K562 (cell line): ENCODE data around the gene PKD1L1. TPM values are rescaled to one million over a fixed set of nuclear protein-coding genes. Genes with fewer than 3 reads are reported as not detected.

Experiments used
- ATAC-seq: fragments of 200-7000 bp; cut with Tn5 transposase; 3 replicates; pipeline ENCODE4 v1.9.1; 2020; ENCODE audit warnings: moderate library complexity
- BruUV-seq: library from RNA; stranded (reverse); fragments of 400-500 nt; replicated peaks from 2 replicates; lab custom pipeline; 2021; lab: Mats Ljungman, UMichigan
- CTCF ChIA-PET: fragments of 300-600 bp; formaldehyde crosslinking; extraction: SDS; loops from one replicate; lab custom pipeline; 2021; ENCODE audit warnings: low intra/inter-chr PET ratio; lab: Yijun Ruan, JAX
- POLR2A ChIA-PET: fragments of 300-600, 350-650 bp; sonication (Branson Sonifier 250); formaldehyde crosslinking; extraction: SDS; loops from one replicate; lab custom pipeline; 2021; ENCODE audit warnings: antibody characterized with exemption, inconsistent platforms; lab: Yijun Ruan, JAX
- DNase-seq, 4 experiments: peaks; one replicate each; pipeline versions ENCODE4 v3.0.0 to v3.0.0-alpha.2; 2011 to 2018; ENCODE audit warnings: low spot score in 3 of 4, mixed read lengths in 3 of 4; ENCODE audit errors: extremely low read depth in 1 of 4
- FAIRE-seq: peaks from 2 replicates; lab custom pipeline; 2011; peaks lifted over from hg19 to GRCh38; lab: Jason Lieb, UNC
- H2AFZ ChIP-seq: 2 replicates; pipeline ENCODE4 v1.6.0; 2011; ENCODE audit warnings: low read depth, low read length, control low read depth, inconsistent platforms
- H3K27ac ChIP-seq: fragments of 200-600 bp; 3 replicates; pipeline ENCODE4 v1.8.0; 2011; ENCODE audit warnings: low read depth, mild to moderate bottlenecking, control low read depth, inconsistent platforms, low read length, moderate library complexity, mixed read lengths; ENCODE audit errors: extremely low read depth
- H3K27me3 ChIP-seq, 2 experiments: fragments of 300-600 bp in 1 of 2; 2 replicates in 1 of 2; 3 replicates in 1 of 2; pipeline versions ENCODE4 v1.6.0 to v1.8.0; 2011; ENCODE audit warnings: inconsistent platforms in 2 of 2, low read length in 2 of 2, mild to moderate bottlenecking in 1 of 2, mixed read lengths in 1 of 2, moderate library complexity in 1 of 2; ENCODE audit not compliant: control insufficient read depth in 2 of 2, insufficient read depth in 2 of 2
- H3K36me3 ChIP-seq: fragments of 300-600 bp; 3 replicates; pipeline ENCODE4 v1.8.0; 2011; ENCODE audit warnings: mild to moderate bottlenecking, low read length, inconsistent platforms; ENCODE audit not compliant: control insufficient read depth, insufficient read depth
- H3K4me1 ChIP-seq, 2 experiments: fragments of 200-600 bp in 1 of 2; replicated peaks in 1 of 2; 2 replicates in 1 of 2; 3 replicates in 1 of 2; pipeline versions ENCODE4 v1.5.1 to v1.8.0; 2011; ENCODE audit warnings: inconsistent platforms in 2 of 2, low read length in 2 of 2, mild to moderate bottlenecking in 1 of 2, mixed read lengths in 1 of 2, moderate library complexity in 1 of 2; ENCODE audit not compliant: control insufficient read depth in 2 of 2, insufficient read depth in 2 of 2
- H3K4me2 ChIP-seq: 2 replicates; pipeline ENCODE4 v1.6.1; 2011; ENCODE audit warnings: low read length, control low read depth, inconsistent platforms, mixed read lengths; ENCODE audit not compliant: insufficient read depth
- H3K4me3 ChIP-seq: fragments of 200-600 bp; sonication (generic), shearing (Covaris generic); 2 replicates; pipeline ENCODE4 v1.5.1; 2016; ENCODE audit warnings: control low read depth, inconsistent platforms
- H3K79me2 ChIP-seq: fragments of 200-600 bp; 3 replicates; pipeline ENCODE4 v1.8.0; 2011; ENCODE audit warnings: low read length, inconsistent platforms; ENCODE audit not compliant: control insufficient read depth, insufficient read depth
- H3K9ac ChIP-seq, 2 experiments: 2 replicates each; pipeline versions ENCODE4 v1.6.0 to v1.6.1; 2011; ENCODE audit warnings: low read depth in 2 of 2, low read length in 2 of 2, control low read depth in 1 of 2, inconsistent platforms in 1 of 2, mild to moderate bottlenecking in 1 of 2, mixed read lengths in 1 of 2; ENCODE audit not compliant: insufficient read depth in 1 of 2
- H3K9me1 ChIP-seq: one replicate; pipeline ENCODE4 v1.6.0; 2011; ENCODE audit warnings: inconsistent platforms, mild to moderate bottlenecking, low read length, moderate library complexity; ENCODE audit not compliant: control insufficient read depth, insufficient read depth
- H3K9me3 ChIP-seq: replicated peaks from 2 replicates; pipeline ENCODE4 v1.5.1; 2011; ENCODE audit warnings: low read depth, low read length, inconsistent platforms; ENCODE audit not compliant: control insufficient read depth, insufficient read depth
- H4K20me1 ChIP-seq: replicated peaks from 2 replicates; pipeline ENCODE4 v1.6.1; 2011; ENCODE audit warnings: low read length, inconsistent platforms, mixed read lengths; ENCODE audit not compliant: control insufficient read depth, insufficient read depth
- E2F4 ChIP-seq: sonication (generic); formaldehyde crosslinking; IDR thresholded peaks from 2 replicates; pipeline ENCODE4 v1.8.0; 2022; ENCODE audit warnings: mild to moderate bottlenecking, low read depth, missing genetic modification reagents
- EZH2 ChIP-seq: IDR thresholded peaks from 2 replicates; pipeline ENCODE4 v1.6.1; 2012; ENCODE audit warnings: low read depth, mild to moderate bottlenecking, inconsistent platforms, low read length, borderline replicate concordance
- GATAD2B ChIP-seq: fragments of 450-650 bp; IDR thresholded peaks from 2 replicates; pipeline ENCODE4 v1.6.1; 2017; ENCODE audit warnings: mild to moderate bottlenecking, borderline replicate concordance
- PHF8 ChIP-seq: fragments of 200-600 bp; sonication (generic); IDR thresholded peaks from 2 replicates; pipeline ENCODE4 v1.6.1; 2012; ENCODE audit warnings: mixed run types, mild to moderate bottlenecking, inconsistent platforms, low read length, moderate library complexity, borderline replicate concordance
- PML ChIP-seq: IDR thresholded peaks from 2 replicates; pipeline ENCODE4 v1.6.1; 2012; ENCODE audit warnings: low read length, inconsistent platforms
- RAD21 ChIP-seq, 2 experiments: fragments of 250-450 bp in 1 of 2; fragments of 450-650 bp in 1 of 2; sonication (Bioruptor Pico) in 1 of 2; formaldehyde crosslinking in 1 of 2; IDR thresholded peaks in 1 of 2; conservative IDR thresholded peaks in 1 of 2; 2 replicates each; pipeline versions ENCODE4 v1.4.0 to v1.8.0; 2020 to 2022; ENCODE audit warnings: mild to moderate bottlenecking in 2 of 2, moderate library complexity in 1 of 2
- ZEB2 ChIP-seq: fragments of 450-650 bp; IDR thresholded peaks from 2 replicates; pipeline ENCODE4 v1.6.1; 2016
- ZNF655 ChIP-seq: fragments of 250-450 bp; sonication (Bioruptor Pico); IDR thresholded peaks from 2 replicates; pipeline ENCODE4 v1.5.0; 2021
- WGBS: fragments of 100-300 bp; shearing (Covaris generic); methylation state at CpG from one replicate; pipeline ENCODE4 v1.1.6; 2016; ENCODE audit warnings: low coverage, mixed read lengths; ENCODE audit not compliant: insufficient coverage; ENCODE audit errors: missing lambda C conversion rate; 5-methylcytosine and 5-hydroxymethylcytosine counted together
- in situ Hi-C: fragments of 300-500 bp; cut with MboI; formaldehyde crosslinking; loops from 4 replicates; pipeline ENCODE4 v1.15.0; 2018; ENCODE audit warnings: inconsistent platforms, mixed read lengths
- intact Hi-C: fragments of 100-400 bp; cut with micrococcal nuclease; formaldehyde crosslinking; loops from 2 replicates; pipeline ENCODE4 v1.14.2; 2022
- polyA plus RNA-seq, 8 experiments: library from polyadenylated mRNA; depleted of rRNA in 4 of 8; stranded (reverse) in 5 of 8; unstranded in 3 of 8; fragments of >200 nt; fragmentation: Nextera tagmentation in 2 of 8; fragmentation: Illumina TruSeq in 1 of 8; extraction: Ambion mirVana in 2 of 8; extraction: Trizol in 1 of 8; gene quantifications; 2 replicates each; pipeline versions ENCODE4 v1.2.1 to v1.2.3, GENCODE V29; 2011 to 2014; ENCODE audit warnings: inconsistent platforms in 1 of 8, missing spikeins in 1 of 8
- total RNA-seq, 7 experiments: library from RNA; depleted of rRNA in 6 of 7; stranded (reverse); fragments of >200 nt in 6 of 7; fragmentation: Illumina TruSeq in 2 of 7; extraction: Trizol in 2 of 7; gene quantifications; 2 replicates each; pipeline versions ENCODE4 v1.2.1 to v1.2.3, GENCODE V29; 2011 to 2021; ENCODE audit warnings: low replicate concordance in 1 of 7
- TF ChIP-seq, protein P1 (sequence below), 3 experiments: fragments of 200-800 bp in 1 of 3; fragments of 250-450 bp in 1 of 3; fragments of 450-650 bp in 1 of 3; sonication (Bioruptor Pico) in 1 of 3; sonication (Bioruptor generic) in 1 of 3; formaldehyde crosslinking in 1 of 3; IDR thresholded peaks; 2 replicates each; pipeline versions ENCODE4 v1.6.1 to v1.8.0; 2016 to 2022; ENCODE audit warnings: mild to moderate bottlenecking in 2 of 3, missing genetic modification characterization in 2 of 3, missing compliant biosample characterization in 1 of 3, moderate library complexity in 1 of 3
- TF ChIP-seq, protein P2 (sequence below), 2 experiments: IDR thresholded peaks; 2 replicates each; pipeline ENCODE4 v1.6.1; 2011; ENCODE audit warnings: borderline replicate concordance in 1 of 2, control low read depth in 1 of 2, low read depth in 1 of 2, low read length in 1 of 2, mild to moderate bottlenecking in 1 of 2, mixed read lengths in 1 of 2, moderate library complexity in 1 of 2; ENCODE audit not compliant: insufficient read depth in 1 of 2, insufficient read length in 1 of 2, poor library complexity in 1 of 2, severe bottlenecking in 1 of 2; ENCODE audit errors: extremely low read depth in 1 of 2

The PKD1L1 gene
- total and polyA plus RNA-seq, 9 of the 15 experiments (the other 6 are each of a cell fraction or from before 2014, with no cell fraction given) = 0.01 to 0.02 TPM; not detected in 7

- TF ChIP-seq E2F4 (CRISPR knock-in tag) (no peak), GATAD2B (no peak)
Observed at GRCh38 chr7:47806701-47807103, 141.6 kb downstream of the PKD1L1 start (continued).

GRCh38 chr7:47804767-47805545, 143.3 kb downstream of the PKD1L1 start:
- Histone ChIP-seq H3K4me1 (no peaks in the 10 kb centered on the region), H3K4me3 (no peak overlapping the region), H2AFZ (no peak overlapping the region), H4K20me1 (0 out of 2 replicates have a peak, but pooled peaks cover 4% of the 10 kb centered on the region), H3K27me3 (peaks cover 3 to 40% of the 10 kb centered on the region in 2 experiments; a peak in 3 of 5 replicates), H3K9me3 (no peaks in the 10 kb centered on the region), H3K79me2 (no peaks in the 10 kb centered on the region), H3K36me3 (no peaks in the 10 kb centered on the region), H3K9ac (no peak overlapping the region), H3K9me1 (no peaks in the 10 kb centered on the region), H3K27ac (no peak overlapping the region), H3K4me2 (no peak overlapping the region)
- in situ Hi-C loops = no loop called here
- CTCF ChIA-PET = no interaction called here
- POLR2A ChIA-PET = no interaction called here
- WGBS = 0% methylated on average over 6 of the region's 6 CpGs
- ATAC-seq = no peak
- intact Hi-C loops = loop anchor here (5.0 kb wide), 1 partner anchor 538 kb away; no protein-coding TSS in a partner anchor
- FAIRE-seq = no peak
- BruUV-seq = no TSS peak
- no peak for DNase-seq
- TF ChIP-seq EZH2 (no peak), PHF8 (no peak), ZEB2 (no peak), RAD21 (CRISPR knock-in tag; conservative IDR thresholded peaks at IDR 0.05 in 1 of 2, IDR thresholded peaks at IDR 0.05 in 1 of 2) (no peak), PML (no peak), ZNF655 (no peak)
- TF ChIP-seq, protein P1, sequence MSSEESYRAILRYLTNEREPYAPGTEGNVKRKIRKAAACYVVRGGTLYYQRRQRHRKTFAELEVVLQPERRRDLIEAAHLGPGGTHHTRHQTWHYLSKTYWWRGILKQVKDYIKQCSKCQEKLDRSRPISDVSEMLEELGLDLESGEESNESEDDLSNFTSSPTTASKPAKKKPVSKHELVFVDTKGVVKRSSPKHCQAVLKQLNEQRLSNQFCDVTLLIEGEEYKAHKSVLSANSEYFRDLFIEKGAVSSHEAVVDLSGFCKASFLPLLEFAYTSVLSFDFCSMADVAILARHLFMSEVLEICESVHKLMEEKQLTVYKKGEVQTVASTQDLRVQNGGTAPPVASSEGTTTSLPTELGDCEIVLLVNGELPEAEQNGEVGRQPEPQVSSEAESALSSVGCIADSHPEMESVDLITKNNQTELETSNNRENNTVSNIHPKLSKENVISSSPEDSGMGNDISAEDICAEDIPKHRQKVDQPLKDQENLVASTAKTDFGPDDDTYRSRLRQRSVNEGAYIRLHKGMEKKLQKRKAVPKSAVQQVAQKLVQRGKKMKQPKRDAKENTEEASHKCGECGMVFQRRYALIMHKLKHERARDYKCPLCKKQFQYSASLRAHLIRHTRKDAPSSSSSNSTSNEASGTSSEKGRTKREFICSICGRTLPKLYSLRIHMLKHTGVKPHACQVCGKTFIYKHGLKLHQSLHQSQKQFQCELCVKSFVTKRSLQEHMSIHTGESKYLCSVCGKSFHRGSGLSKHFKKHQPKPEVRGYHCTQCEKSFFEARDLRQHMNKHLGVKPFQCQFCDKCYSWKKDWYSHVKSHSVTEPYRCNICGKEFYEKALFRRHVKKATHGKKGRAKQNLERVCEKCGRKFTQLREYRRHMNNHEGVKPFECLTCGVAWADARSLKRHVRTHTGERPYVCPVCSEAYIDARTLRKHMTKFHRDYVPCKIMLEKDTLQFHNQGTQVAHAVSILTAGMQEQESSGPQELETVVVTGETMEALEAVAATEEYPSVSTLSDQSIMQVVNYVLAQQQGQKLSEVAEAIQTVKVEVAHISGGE (CRISPR knock-in tag; IDR thresholded peaks at IDR 0.05) = no peak
- TF ChIP-seq, protein P2, sequence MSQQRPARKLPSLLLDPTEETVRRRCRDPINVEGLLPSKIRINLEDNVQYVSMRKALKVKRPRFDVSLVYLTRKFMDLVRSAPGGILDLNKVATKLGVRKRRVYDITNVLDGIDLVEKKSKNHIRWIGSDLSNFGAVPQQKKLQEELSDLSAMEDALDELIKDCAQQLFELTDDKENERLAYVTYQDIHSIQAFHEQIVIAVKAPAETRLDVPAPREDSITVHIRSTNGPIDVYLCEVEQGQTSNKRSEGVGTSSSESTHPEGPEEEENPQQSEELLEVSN (IDR thresholded peaks at IDR 0.05; ENCODE audit: borderline replicate concordance in 1 of 2, extremely low read depth in 1 of 2, insufficient read depth in 1 of 2, insufficient read length in 1 of 2, low read depth in 1 of 2, low read length in 1 of 2, poor library complexity in 1 of 2, severe bottlenecking in 1 of 2) = no peak
